NT2/D1 (cell line): ENCODE measurements around the gene WDR1.

Source experiments
- DNase-seq: peaks from one replicate; pipeline ENCODE4 v3.0.0-alpha.2; 2011; ENCODE audit warnings: low read depth, low spot score
- H3K27me3 ChIP-seq: 2 replicates; pipeline ENCODE4 v1.6.0; 2011; ENCODE audit warnings: mild to moderate bottlenecking; ENCODE audit not compliant: insufficient read length, insufficient read depth
- H3K36me3 ChIP-seq: 2 replicates; pipeline ENCODE4 v1.6.1; 2011; ENCODE audit warnings: mild to moderate bottlenecking, low read length, mixed read lengths; ENCODE audit not compliant: insufficient read depth, insufficient read length
- H3K4me1 ChIP-seq: 2 replicates; pipeline ENCODE4 v1.5.1; 2011; ENCODE audit not compliant: insufficient read depth, insufficient read length
- H3K4me3 ChIP-seq: 2 replicates; pipeline ENCODE4 v1.5.1; 2011; ENCODE audit warnings: low read depth; ENCODE audit not compliant: insufficient read length
- H3K9ac ChIP-seq: 2 replicates; pipeline ENCODE4 v1.6.0; 2011; ENCODE audit warnings: low read depth; ENCODE audit not compliant: insufficient read length
- H3K9me3 ChIP-seq: 2 replicates; pipeline ENCODE4 v1.5.1; 2011; ENCODE audit warnings: mild to moderate bottlenecking, low read length; ENCODE audit not compliant: insufficient read depth
- SUZ12 ChIP-seq: IDR thresholded peaks from 2 replicates; pipeline ENCODE4 v1.6.1; 2011; ENCODE audit not compliant: insufficient read length, insufficient read depth; ENCODE audit errors: extremely low read depth
- YY1 ChIP-seq: IDR thresholded peaks from 2 replicates; pipeline ENCODE4 v1.6.1; 2011; ENCODE audit not compliant: insufficient read length, insufficient read depth
- ZNF274 ChIP-seq: IDR thresholded peaks from 2 replicates; pipeline ENCODE4 v1.6.1; 2011; ENCODE audit warnings: mild to moderate bottlenecking, low read depth, low read length

The WDR1 gene, protein sequence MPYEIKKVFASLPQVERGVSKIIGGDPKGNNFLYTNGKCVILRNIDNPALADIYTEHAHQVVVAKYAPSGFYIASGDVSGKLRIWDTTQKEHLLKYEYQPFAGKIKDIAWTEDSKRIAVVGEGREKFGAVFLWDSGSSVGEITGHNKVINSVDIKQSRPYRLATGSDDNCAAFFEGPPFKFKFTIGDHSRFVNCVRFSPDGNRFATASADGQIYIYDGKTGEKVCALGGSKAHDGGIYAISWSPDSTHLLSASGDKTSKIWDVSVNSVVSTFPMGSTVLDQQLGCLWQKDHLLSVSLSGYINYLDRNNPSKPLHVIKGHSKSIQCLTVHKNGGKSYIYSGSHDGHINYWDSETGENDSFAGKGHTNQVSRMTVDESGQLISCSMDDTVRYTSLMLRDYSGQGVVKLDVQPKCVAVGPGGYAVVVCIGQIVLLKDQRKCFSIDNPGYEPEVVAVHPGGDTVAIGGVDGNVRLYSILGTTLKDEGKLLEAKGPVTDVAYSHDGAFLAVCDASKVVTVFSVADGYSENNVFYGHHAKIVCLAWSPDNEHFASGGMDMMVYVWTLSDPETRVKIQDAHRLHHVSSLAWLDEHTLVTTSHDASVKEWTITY

DNA sequence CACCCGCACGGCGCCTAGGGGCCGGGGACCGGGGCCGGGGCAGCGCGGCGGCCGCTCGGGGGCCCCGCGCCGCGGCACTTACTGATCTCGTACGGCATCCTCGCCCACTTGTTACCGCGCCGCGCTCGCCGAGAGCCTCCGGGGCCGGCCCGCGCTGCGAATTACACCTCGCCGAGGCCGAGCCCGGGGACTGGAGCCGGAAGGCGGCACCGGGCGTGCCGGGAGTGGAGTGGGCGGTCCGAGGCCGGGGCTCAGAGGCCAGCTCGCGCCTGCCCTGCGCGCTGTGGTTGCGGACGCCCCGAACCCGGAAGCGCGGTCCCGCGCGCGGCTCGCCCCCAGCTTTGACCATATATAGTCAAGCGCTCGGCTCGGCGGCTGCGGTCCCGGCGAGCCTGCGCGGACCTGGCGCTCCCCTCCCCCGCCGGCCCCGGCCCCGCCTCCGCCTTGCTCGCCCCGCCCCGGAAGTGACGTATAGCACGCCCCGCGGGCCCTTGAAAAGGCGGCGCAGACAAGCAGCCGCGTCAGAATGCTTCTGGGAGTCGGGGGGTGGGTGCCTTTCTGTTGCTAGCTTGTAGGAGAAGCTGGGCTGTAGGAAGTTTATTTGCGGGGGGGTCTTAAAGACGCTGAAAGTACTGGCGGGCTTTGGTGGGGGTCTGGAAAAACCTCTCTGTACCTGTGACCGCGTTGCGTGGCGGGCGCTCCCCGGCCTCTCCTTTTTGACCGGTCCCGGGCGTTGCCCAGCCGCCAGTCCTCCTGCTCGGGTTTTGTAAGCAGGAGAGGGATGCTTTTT lies at the start of gene WDR1:
Gene WDR1 (minus strand): TSS at position 231 of the 790 bp plus-strand sequence. CDS start 133 bp downstream, at position 98.
- Histone ChIP-seq H3K9ac (peak within 1 kb of the TSS; percentile 92), H3K4me3 (peak within 1 kb of the TSS; percentile 82), H3K9me3 (no peaks in the 10 kb centered on the region), H3K36me3 (peaks cover 45% of the 10 kb centered on the region), H3K4me1 (peaks cover 15% of the 10 kb centered on the region), H3K27me3 (no peaks in the 10 kb centered on the region)
- peak; percentile 87 for DNase-seq
- no peak for TF ChIP-seq YY1
- no peak for TF ChIP-seq SUZ12

DNA sequence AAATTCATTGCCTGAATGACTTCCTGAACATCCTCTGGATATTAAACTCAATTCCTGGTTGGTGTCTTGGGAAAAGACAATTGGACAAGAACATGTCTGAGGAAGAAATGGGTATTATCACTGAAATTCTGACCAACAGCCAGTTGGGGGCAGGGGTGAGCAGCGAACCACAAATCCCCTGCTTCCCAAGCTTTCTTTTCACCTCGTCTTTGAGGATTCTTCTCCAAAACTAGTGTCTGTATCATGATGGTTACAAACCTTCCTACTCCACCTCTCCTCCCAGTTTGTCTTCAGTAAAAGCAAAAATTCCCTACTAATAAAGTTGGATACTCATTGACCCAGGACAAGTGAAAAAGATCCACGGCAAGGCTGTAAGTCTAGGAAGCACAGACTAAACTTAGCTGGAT lies 48.3 kb upstream of the WDR1 start:
- H3K9me3 ChIP-seq, result no peaks in the 10 kb centered on the region
- no peak overlapping the region for H3K4me3 ChIP-seq
- DNase-seq, result peak; percentile 50
- no peaks in the 10 kb centered on the region for H3K36me3 ChIP-seq
- TF ChIP-seq ZNF274, result no peak
- TF ChIP-seq YY1, result no peak
- TF ChIP-seq SUZ12, result no peak
- no peaks in the 10 kb centered on the region for H3K4me1 ChIP-seq
- no peak overlapping the region for H3K9ac ChIP-seq
- no peaks in the 10 kb centered on the region for H3K27me3 ChIP-seq

GRCh38 chr4:10163296-10163695 lies 46.7 kb upstream of the WDR1 start:
- TF ChIP-seq SUZ12 (no peak), YY1 (no peak), ZNF274 (no peak)
- H3K4me1 ChIP-seq, result no peaks in the 10 kb centered on the region
- DNase-seq, result no peak
- no peaks in the 10 kb centered on the region for H3K27me3 ChIP-seq
- H3K4me3 ChIP-seq, result no peak overlapping the region
- no peak overlapping the region for H3K9ac ChIP-seq
- no peaks in the 10 kb centered on the region for H3K36me3 ChIP-seq
- H3K9me3 ChIP-seq, result no peaks in the 10 kb centered on the region

DNA sequence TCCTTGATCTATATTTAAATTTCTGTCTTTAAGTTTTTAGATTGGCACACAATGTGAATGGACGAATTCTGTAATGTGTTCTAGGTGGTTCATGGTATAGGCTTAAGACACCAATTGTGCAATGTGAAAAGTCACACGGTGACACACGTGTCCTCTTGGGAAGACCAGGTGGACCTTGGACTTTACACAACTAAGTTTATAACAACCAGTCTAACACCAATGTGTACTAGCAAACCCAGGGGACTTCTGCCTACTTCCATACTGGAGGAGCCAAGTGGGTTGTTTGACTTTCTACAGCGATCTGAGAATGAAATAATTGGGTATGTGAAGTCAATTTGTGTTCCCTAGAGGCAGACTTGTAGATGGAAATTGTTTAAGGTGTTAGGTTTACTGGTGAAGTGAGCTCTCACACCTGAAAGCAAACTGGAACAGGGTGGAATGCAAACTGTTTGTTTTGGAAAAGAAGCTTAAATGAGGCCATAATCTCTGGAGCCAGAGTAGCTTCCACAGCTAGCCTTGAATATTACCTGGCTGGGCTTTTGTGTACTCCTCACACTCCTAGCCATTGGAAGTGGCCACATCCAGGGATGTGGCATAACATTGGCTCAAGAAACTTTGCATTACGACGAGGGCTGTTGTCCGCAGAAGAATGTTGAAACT lies 45.9 kb upstream of the WDR1 start:
- H3K9me3 ChIP-seq, result no peaks in the 10 kb centered on the region
- DNase-seq, result no peak
- H3K4me1 ChIP-seq, result no peaks in the 10 kb centered on the region
- TF ChIP-seq SUZ12 (no peak), YY1 (no peak), ZNF274 (no peak)
- H3K9ac ChIP-seq, result no peak overlapping the region
- no peaks in the 10 kb centered on the region for H3K27me3 ChIP-seq
- H3K4me3 ChIP-seq, result no peak overlapping the region
- H3K36me3 ChIP-seq, result no peaks in the 10 kb centered on the region

GRCh38 chr4:10161840-10162239 lies 45.2 kb upstream of the WDR1 start:
- no peak for TF ChIP-seq SUZ12
- TF ChIP-seq YY1, result no peak
- no peak for TF ChIP-seq ZNF274
- H3K27me3 ChIP-seq, result no peaks in the 10 kb centered on the region
- no peak for DNase-seq
- H3K4me3 ChIP-seq, result no peak overlapping the region
- H3K9ac ChIP-seq, result no peak overlapping the region
- no peaks in the 10 kb centered on the region for H3K36me3 ChIP-seq
- no peaks in the 10 kb centered on the region for H3K9me3 ChIP-seq
- H3K4me1 ChIP-seq, result no peaks in the 10 kb centered on the region

GRCh38 chr4:10161146-10161545 lies 44.5 kb upstream of the WDR1 start:
- Histone ChIP-seq H3K4me3 (no peak overlapping the region), H3K36me3 (no peaks in the 10 kb centered on the region), H3K9me3 (no peaks in the 10 kb centered on the region), H3K9ac (no peak overlapping the region), H3K27me3 (no peaks in the 10 kb centered on the region), H3K4me1 (no peaks in the 10 kb centered on the region)
- no peak for DNase-seq
- TF ChIP-seq SUZ12 (no peak), ZNF274 (no peak), YY1 (no peak)

GRCh38 chr4:10160281-10160856 lies 43.8 kb upstream of the WDR1 start:
- no peak for DNase-seq
- Histone ChIP-seq H3K9me3 (no peaks in the 10 kb centered on the region), H3K27me3 (no peaks in the 10 kb centered on the region), H3K9ac (no peak overlapping the region), H3K4me1 (no peaks in the 10 kb centered on the region), H3K36me3 (no peaks in the 10 kb centered on the region), H3K4me3 (no peak overlapping the region)
- TF ChIP-seq SUZ12 (no peak), YY1 (no peak), ZNF274 (no peak)
